ENCODE results near the gene RAB21.
A peak's percentile ranks its signal among the peaks of the same experiment; 100 is the strongest.

RAB21 gene

GRCh38 chr12:71754461-71755145, at the start of gene RAB21:
Gene RAB21, plus strand, starts transcription at chr12:71754863. Its CDS starts 267 bp downstream, at chr12:71755130.
- Histone ChIP-seq H3K9me3 (ENCODE audit: control insufficient read depth, insufficient read depth, low read length) (peaks cover 16% of the 10 kb centered on the region), H3K4me2 (ENCODE audit: low read length) (peak within 1 kb of the TSS; percentile 92), H3K27me3 (ENCODE audit: control insufficient read depth, low read length) (peaks cover 1% of the 10 kb centered on the region; the same call in 1 of the 2 replicates), H3K79me2 (ENCODE audit: control insufficient read depth, low read length) (peaks cover 54% of the 10 kb centered on the region), H3K27ac (ENCODE audit: low read depth, low read length) (peak within 1 kb of the TSS; percentile 54), H3K36me3 (ENCODE audit: control insufficient read depth, low read length) (peaks cover 39% of the 10 kb centered on the region), H4K20me1 (ENCODE audit: control insufficient read depth, insufficient read depth, low read depth, low read length) (peaks cover 18% of the 10 kb centered on the region; the same call in 1 of the 2 replicates), H3F3A (ENCODE audit: control insufficient read depth, insufficient read depth) (no peaks in the 10 kb centered on the region), H3K9me2 (replicated peaks; ENCODE audit: control insufficient read depth, low read length) (no peaks in the 10 kb centered on the region), H3K4me1 (ENCODE audit: control insufficient read depth, low read length) (peaks cover 24% of the 10 kb centered on the region), H3K4me3 (ENCODE audit: low read length) (peak within 1 kb of the TSS; percentile 87)
- TF ChIP-seq EZH2phosphoT487 (IDR thresholded peaks at IDR 0.05; ENCODE audit: borderline replicate concordance, low read length) (no peak), CTCF (IDR thresholded peaks at IDR 0.05; ENCODE audit: low read depth, low read length, poor library complexity, severe bottlenecking) (no peak)

GRCh38 chr12:71704920-71705319, 49.7 kb upstream of the RAB21 start:
- Histone ChIP-seq H3K27me3 (ENCODE audit: control insufficient read depth, low read length) (no peaks in the 10 kb centered on the region), H3K36me3 (ENCODE audit: control insufficient read depth, low read length) (peaks cover 51% of the 10 kb centered on the region), H3K9me3 (ENCODE audit: control insufficient read depth, insufficient read depth, low read length) (no peaks in the 10 kb centered on the region), H3K79me2 (ENCODE audit: control insufficient read depth, low read length) (no peaks in the 10 kb centered on the region), H4K20me1 (ENCODE audit: control insufficient read depth, insufficient read depth, low read depth, low read length) (no peaks in the 10 kb centered on the region), H3K27ac (ENCODE audit: low read depth, low read length) (no peak overlapping the region), H3K9me2 (replicated peaks; ENCODE audit: control insufficient read depth, low read length) (no peaks in the 10 kb centered on the region), H3K4me1 (ENCODE audit: control insufficient read depth, low read length) (peaks cover 12% of the 10 kb centered on the region), H3F3A (ENCODE audit: control insufficient read depth, insufficient read depth) (no peaks in the 10 kb centered on the region), H3K4me3 (ENCODE audit: low read length) (no peak overlapping the region), H3K4me2 (ENCODE audit: low read length) (no peak overlapping the region)
- TF ChIP-seq EZH2phosphoT487 (IDR thresholded peaks at IDR 0.05; ENCODE audit: borderline replicate concordance, low read length) = no peak

GRCh38 chr12:71708658-71709057, 46.0 kb upstream of the RAB21 start:
- Histone ChIP-seq H3K79me2 (ENCODE audit: control insufficient read depth, low read length) (no peaks in the 10 kb centered on the region), H3K27ac (ENCODE audit: low read depth, low read length) (no peak overlapping the region), H3K9me3 (ENCODE audit: control insufficient read depth, insufficient read depth, low read length) (peaks cover 7% of the 10 kb centered on the region), H3K4me2 (ENCODE audit: low read length) (no peak overlapping the region), H3K4me3 (ENCODE audit: low read length) (no peak overlapping the region), H3F3A (ENCODE audit: control insufficient read depth, insufficient read depth) (0 out of 2 replicates have a peak, but pooled peaks cover 4% of the 10 kb centered on the region), H4K20me1 (ENCODE audit: control insufficient read depth, insufficient read depth, low read depth, low read length) (no peaks in the 10 kb centered on the region), H3K9me2 (replicated peaks; ENCODE audit: control insufficient read depth, low read length) (no peaks in the 10 kb centered on the region; the same call in 1 of the 2 replicates), H3K36me3 (ENCODE audit: control insufficient read depth, low read length) (peaks cover 19% of the 10 kb centered on the region), H3K4me1 (ENCODE audit: control insufficient read depth, low read length) (peaks cover 10% of the 10 kb centered on the region), H3K27me3 (ENCODE audit: control insufficient read depth, low read length) (no peaks in the 10 kb centered on the region)
- TF ChIP-seq CTCF (IDR thresholded peaks at IDR 0.05; ENCODE audit: low read depth, low read length, poor library complexity, severe bottlenecking) (no peak), EZH2phosphoT487 (IDR thresholded peaks at IDR 0.05; ENCODE audit: borderline replicate concordance, low read length) (no peak)

Data from DOHH2 (cell line).